SK-N-SH treated with all-trans-retinoic acid at 6 μM for 48 hours (cell line): ENCODE measurements around the gene MKKS.

Experiments
- ATAC-seq: fragments of 200-7000 bp; cut with Tn5 transposase; 3 replicates; pipeline ENCODE4 v1.9.1; 2020; ENCODE audit warnings: mild to moderate bottlenecking, moderate library complexity
- ARNTL ChIP-seq: fragments of 450-650 bp; formaldehyde crosslinking; IDR thresholded peaks from 2 replicates; pipeline ENCODE4 v1.5.0; 2020; ENCODE audit warnings: low read depth, mild to moderate bottlenecking, moderate library complexity, borderline replicate concordance
- BACH2 ChIP-seq: fragments of 250-450 bp; sonication (Bioruptor Pico); IDR thresholded peaks from 2 replicates; pipeline ENCODE4 v1.9.0; 2021; ENCODE audit warnings: mild to moderate bottlenecking, borderline replicate concordance
- CSDC2 ChIP-seq: fragments of 250-450 bp; sonication (Bioruptor Pico); IDR thresholded peaks from 2 replicates; pipeline ENCODE4 v1.5.0; 2020; ENCODE audit warnings: mild to moderate bottlenecking, moderate library complexity
- CSRNP3 ChIP-seq: fragments of 250-450 bp; sonication (Bioruptor Pico); IDR thresholded peaks from 2 replicates; pipeline ENCODE4 v1.5.1; 2021; ENCODE audit warnings: mild to moderate bottlenecking, moderate library complexity
- ESRRG ChIP-seq: fragments of 250-450 bp; sonication (Bioruptor Pico); IDR thresholded peaks from 2 replicates; pipeline ENCODE4 v1.6.1; 2021; ENCODE audit warnings: mild to moderate bottlenecking
- GLIS3 ChIP-seq: fragments of 250-450 bp; sonication (Bioruptor Pico); IDR thresholded peaks from 2 replicates; pipeline ENCODE4 v1.5.0; 2020; ENCODE audit warnings: mild to moderate bottlenecking, moderate library complexity
- ISL1 ChIP-seq: fragments of 250-450 bp; sonication (Bioruptor Pico); IDR thresholded peaks from 2 replicates; pipeline ENCODE4 v2.1.2; 2022; ENCODE audit warnings: mild to moderate bottlenecking, moderate library complexity
- OSR1 ChIP-seq: fragments of 250-450 bp; sonication (Bioruptor Pico); IDR thresholded peaks from 2 replicates; pipeline ENCODE4 v1.8.0; 2022; ENCODE audit warnings: moderate library complexity, mild to moderate bottlenecking, inconsistent platforms
- RARB ChIP-seq: fragments of 250-450 bp; sonication (Bioruptor Pico); IDR thresholded peaks from 2 replicates; pipeline ENCODE4 v1.8.0; 2021; ENCODE audit warnings: mild to moderate bottlenecking, moderate library complexity
- SNAI2 ChIP-seq: fragments of 250-450 bp; sonication (Bioruptor Pico); IDR thresholded peaks from 2 replicates; pipeline ENCODE4 v1.5.0; 2020; ENCODE audit warnings: mild to moderate bottlenecking, moderate library complexity
- TCF4 ChIP-seq: fragments of 250-450 bp; sonication (Bioruptor Pico); IDR thresholded peaks from 2 replicates; pipeline ENCODE4 v1.8.0; 2021; ENCODE audit warnings: mild to moderate bottlenecking, moderate library complexity, borderline replicate concordance
- ZC3H10 ChIP-seq: fragments of 250-450 bp; sonication (Bioruptor Pico); IDR thresholded peaks from 2 replicates; pipeline ENCODE4 v1.5.1; 2021; ENCODE audit warnings: mild to moderate bottlenecking, moderate library complexity
- ZFP30 ChIP-seq: fragments of 450-650 bp; formaldehyde crosslinking; IDR thresholded peaks from 2 replicates; pipeline ENCODE4 v1.5.0; 2022; ENCODE audit warnings: mild to moderate bottlenecking, moderate library complexity
- ZNF565 ChIP-seq: fragments of 450-650 bp; formaldehyde crosslinking; conservative IDR thresholded peaks from 2 replicates; pipeline ENCODE4 v1.5.0; 2020; ENCODE audit warnings: low read depth, mild to moderate bottlenecking, moderate library complexity
- ZNF70 ChIP-seq: fragments of 450-650 bp; formaldehyde crosslinking; IDR thresholded peaks from 2 replicates; pipeline ENCODE4 v1.5.0; 2020; ENCODE audit warnings: mild to moderate bottlenecking, moderate library complexity
- ZNF8 ChIP-seq: fragments of 450-650 bp; formaldehyde crosslinking; IDR thresholded peaks from 2 replicates; pipeline ENCODE4 v1.5.0; 2020; ENCODE audit warnings: mild to moderate bottlenecking, moderate library complexity
- TF ChIP-seq, protein P1 (sequence below): fragments of 250-450 bp; sonication (Bioruptor Pico); IDR thresholded peaks from 2 replicates; pipeline ENCODE4 v1.8.0; 2020; ENCODE audit warnings: mild to moderate bottlenecking, moderate library complexity, borderline replicate concordance
- TF ChIP-seq, protein P2 (sequence below): fragments of 250-450 bp; sonication (Bioruptor Pico); IDR thresholded peaks from 2 replicates; pipeline ENCODE4 v1.5.1; 2020; ENCODE audit warnings: low read depth, mild to moderate bottlenecking, moderate library complexity

MKKS gene

DNA sequence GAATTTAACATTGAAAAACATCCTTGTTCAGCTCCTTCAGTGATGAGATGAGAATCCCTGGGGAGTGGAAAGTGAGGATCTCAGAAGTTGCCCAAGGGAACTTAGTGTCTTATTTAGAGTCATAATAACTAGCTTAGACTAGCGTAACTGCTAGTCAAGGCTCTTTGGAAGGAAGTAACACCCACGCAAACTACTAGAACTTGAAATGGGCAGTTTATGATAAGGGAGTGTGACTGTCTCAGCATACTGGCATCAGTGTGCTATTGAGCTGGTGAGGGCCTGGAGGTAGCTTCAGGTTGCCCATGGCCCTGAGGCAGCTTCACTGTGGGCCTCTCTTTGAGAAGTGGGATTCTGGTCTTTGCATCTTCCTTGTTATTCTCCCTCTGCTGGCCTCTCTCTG is 41.2 kb upstream of the MKKS start:
- TF ChIP-seq ZNF8 (CRISPR knock-in tag): no peak
- no peak for TF ChIP-seq ZNF70
- no peak for TF ChIP-seq ZNF565 (CRISPR knock-in tag)
- no peak for TF ChIP-seq TCF4 (CRISPR knock-in tag)
- no peak for TF ChIP-seq ZC3H10 (CRISPR knock-in tag)
- TF ChIP-seq CSDC2 (CRISPR knock-in tag): no peak
- ATAC-seq: no peak

- no peak for ATAC-seq
- TF ChIP-seq CSRNP3 (CRISPR knock-in tag) (no peak), TCF4 (CRISPR knock-in tag) (no peak), CSDC2 (CRISPR knock-in tag) (no peak), ZNF8 (CRISPR knock-in tag) (no peak), ZNF70 (no peak), ZNF565 (CRISPR knock-in tag) (no peak), ISL1 (no peak)
- TF ChIP-seq, protein P1, sequence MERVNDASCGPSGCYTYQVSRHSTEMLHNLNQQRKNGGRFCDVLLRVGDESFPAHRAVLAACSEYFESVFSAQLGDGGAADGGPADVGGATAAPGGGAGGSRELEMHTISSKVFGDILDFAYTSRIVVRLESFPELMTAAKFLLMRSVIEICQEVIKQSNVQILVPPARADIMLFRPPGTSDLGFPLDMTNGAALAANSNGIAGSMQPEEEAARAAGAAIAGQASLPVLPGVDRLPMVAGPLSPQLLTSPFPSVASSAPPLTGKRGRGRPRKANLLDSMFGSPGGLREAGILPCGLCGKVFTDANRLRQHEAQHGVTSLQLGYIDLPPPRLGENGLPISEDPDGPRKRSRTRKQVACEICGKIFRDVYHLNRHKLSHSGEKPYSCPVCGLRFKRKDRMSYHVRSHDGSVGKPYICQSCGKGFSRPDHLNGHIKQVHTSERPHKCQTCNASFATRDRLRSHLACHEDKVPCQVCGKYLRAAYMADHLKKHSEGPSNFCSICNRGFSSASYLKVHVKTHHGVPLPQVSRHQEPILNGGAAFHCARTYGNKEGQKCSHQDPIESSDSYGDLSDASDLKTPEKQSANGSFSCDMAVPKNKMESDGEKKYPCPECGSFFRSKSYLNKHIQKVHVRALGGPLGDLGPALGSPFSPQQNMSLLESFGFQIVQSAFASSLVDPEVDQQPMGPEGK (CRISPR knock-in tag): no peak
- TF ChIP-seq, all 23 proteins: peak for 0
These were observed 40.7 kb upstream of the MKKS start for GRCh38 chr20:10474606-10475184.

DNA sequence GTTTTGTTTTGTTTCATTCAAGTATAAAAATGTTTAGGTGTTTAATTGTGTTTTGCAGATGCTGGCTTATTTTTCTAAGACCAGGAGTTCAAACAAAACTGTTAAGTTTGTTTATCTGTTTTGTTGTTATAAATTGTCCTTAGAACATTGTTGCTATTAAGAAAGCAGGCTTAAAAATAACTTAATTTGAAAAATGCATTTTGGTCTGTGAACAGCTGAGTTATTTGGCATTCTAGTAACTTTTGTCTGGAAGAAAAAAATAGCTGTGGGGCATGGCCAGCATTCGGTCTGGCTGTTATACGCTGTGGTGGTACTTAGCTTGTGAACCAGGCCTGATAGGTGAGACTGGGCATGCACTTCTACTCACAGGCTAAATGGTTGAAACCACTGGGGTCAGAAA is 38.8 kb upstream of the MKKS start:
- no peak for ATAC-seq
- TF ChIP-seq ISL1: no peak
- TF ChIP-seq CSRNP3 (CRISPR knock-in tag): no peak
- no peak for TF ChIP-seq GLIS3 (CRISPR knock-in tag)
- TF ChIP-seq RARB: no peak
- TF ChIP-seq ARNTL (CRISPR knock-in tag): no peak
- TF ChIP-seq ESRRG (CRISPR knock-in tag): no peak
- no peak for TF ChIP-seq ZNF8 (CRISPR knock-in tag)
- TF ChIP-seq, protein P2, sequence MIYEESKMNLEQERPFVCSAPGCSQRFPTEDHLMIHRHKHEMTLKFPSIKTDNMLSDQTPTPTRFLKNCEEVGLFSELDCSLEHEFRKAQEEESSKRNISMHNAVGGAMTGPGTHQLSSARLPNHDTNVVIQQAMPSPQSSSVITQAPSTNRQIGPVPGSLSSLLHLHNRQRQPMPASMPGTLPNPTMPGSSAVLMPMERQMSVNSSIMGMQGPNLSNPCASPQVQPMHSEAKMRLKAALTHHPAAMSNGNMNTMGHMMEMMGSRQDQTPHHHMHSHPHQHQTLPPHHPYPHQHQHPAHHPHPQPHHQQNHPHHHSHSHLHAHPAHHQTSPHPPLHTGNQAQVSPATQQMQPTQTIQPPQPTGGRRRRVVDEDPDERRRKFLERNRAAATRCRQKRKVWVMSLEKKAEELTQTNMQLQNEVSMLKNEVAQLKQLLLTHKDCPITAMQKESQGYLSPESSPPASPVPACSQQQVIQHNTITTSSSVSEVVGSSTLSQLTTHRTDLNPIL: no peak
- TF ChIP-seq SNAI2 (CRISPR knock-in tag): no peak
- TF ChIP-seq BACH2 (CRISPR knock-in tag): no peak
- TF ChIP-seq, all 23 proteins: peak for 0

DNA sequence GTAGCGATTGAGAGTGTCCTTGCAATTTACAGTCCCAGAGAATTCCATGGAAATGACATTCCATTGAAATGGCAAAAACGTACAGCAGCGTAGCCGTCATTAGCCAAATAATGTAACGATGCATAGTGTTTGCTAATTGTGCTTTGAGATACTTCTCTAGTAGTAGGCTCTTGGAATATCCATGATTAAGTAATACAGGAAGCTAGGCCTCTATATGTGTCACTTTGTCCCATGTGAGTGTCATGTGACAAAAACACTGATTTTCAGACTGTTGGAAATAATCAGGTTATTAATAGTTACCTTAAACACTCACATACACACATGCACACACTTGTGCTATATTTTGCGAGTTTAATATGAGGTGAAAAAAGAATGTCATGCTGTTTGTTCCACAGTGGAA is 36.3 kb upstream of the MKKS start:
- no peak for ATAC-seq
- TF ChIP-seq CSDC2 (CRISPR knock-in tag): no peak
- no peak for TF ChIP-seq ZNF70
- no peak for TF ChIP-seq ISL1
- TF ChIP-seq, all 23 proteins: peak for 0

GRCh38 chr20:10469599-10469998 is 35.6 kb upstream of the MKKS start:
- peak; percentile 92 for ATAC-seq
- TF ChIP-seq ESRRG (CRISPR knock-in tag) (no peak), ARNTL (CRISPR knock-in tag) (no peak)

- ATAC-seq: no peak
- no peak for TF ChIP-seq OSR1 (CRISPR knock-in tag)
- TF ChIP-seq ZNF565 (CRISPR knock-in tag): no peak
- no peak for TF ChIP-seq ZFP30 (CRISPR knock-in tag)
- TF ChIP-seq ARNTL (CRISPR knock-in tag): no peak
These were observed 35.0 kb upstream of the MKKS start for GRCh38 chr20:10469056-10469455.
